H9 (cell line): ENCODE data around the gene FOXK1. TPM values are rescaled to one million over a fixed set of nuclear protein-coding genes. Genes with fewer than 3 reads are reported as not detected.

Experiments
- DNase-seq: peaks from one replicate; pipeline ENCODE4 v3.0.0-alpha.2; 2017
- H2AFZ ChIP-seq: one replicate; pipeline ENCODE4 v1.6.1; 2013; ENCODE audit warnings: mild to moderate bottlenecking, low read length, control low read depth, moderate library complexity
- H2AK5ac ChIP-seq: 2 replicates; pipeline ENCODE4 v1.6.1; 2013; ENCODE audit warnings: low read length, control low read depth, mixed read lengths; ENCODE audit not compliant: insufficient read length
- H2BK120ac ChIP-seq: one replicate; pipeline ENCODE4 v1.6.1; 2013; ENCODE audit warnings: low read depth, mild to moderate bottlenecking, low read length, control low read depth, inconsistent platforms; ENCODE audit not compliant: poor library complexity, severe bottlenecking
- H2BK12ac ChIP-seq: 2 replicates; pipeline ENCODE4 v1.6.1; 2013; ENCODE audit warnings: low read length, control low read depth, mixed read lengths, low read depth; ENCODE audit not compliant: insufficient read length
- H2BK15ac ChIP-seq: 2 replicates; pipeline ENCODE4 v1.6.1; 2013; ENCODE audit warnings: low read depth, low read length, control low read depth
- H2BK20ac ChIP-seq: one replicate; pipeline ENCODE4 v1.6.1; 2013; ENCODE audit warnings: low read depth, mild to moderate bottlenecking, low read length, control low read depth, inconsistent platforms; ENCODE audit not compliant: poor library complexity, severe bottlenecking
- H2BK5ac ChIP-seq: 2 replicates; pipeline ENCODE4 v1.6.1; 2013; ENCODE audit warnings: low read length, control low read depth, mixed read lengths; ENCODE audit not compliant: insufficient read length
- H3K14ac ChIP-seq: 2 replicates; pipeline ENCODE4 v1.6.1; 2013; ENCODE audit warnings: low read length, control low read depth; ENCODE audit not compliant: insufficient read depth
- H3K18ac ChIP-seq: 2 replicates; pipeline ENCODE4 v1.6.1; 2013; ENCODE audit warnings: low read depth, mild to moderate bottlenecking, mixed read lengths, low read length, control low read depth; ENCODE audit not compliant: insufficient read length
- H3K23ac ChIP-seq: 2 replicates; pipeline ENCODE4 v1.6.1; 2013; ENCODE audit warnings: low read length, control low read depth, mixed read lengths, low read depth; ENCODE audit not compliant: insufficient read length
- H3K23me2 ChIP-seq: 2 replicates; pipeline ENCODE4 v1.6.1; 2013; ENCODE audit warnings: low read depth, mild to moderate bottlenecking, mixed read lengths, low read length, control low read depth; ENCODE audit not compliant: insufficient read length, poor library complexity, severe bottlenecking
- H3K27ac ChIP-seq: 2 replicates; pipeline ENCODE4 v1.5.1; 2013; ENCODE audit warnings: low read length, control low read depth, mixed read lengths, low read depth; ENCODE audit not compliant: insufficient read length
- H3K27me3 ChIP-seq: 2 replicates; pipeline ENCODE4 v1.6.1; 2013; ENCODE audit warnings: low read length, control low read depth, inconsistent platforms; ENCODE audit not compliant: insufficient read depth
- H3K4ac ChIP-seq: 2 replicates; pipeline ENCODE4 v1.6.1; 2013; ENCODE audit warnings: low read depth, mild to moderate bottlenecking, control low read depth, inconsistent platforms, low read length, moderate library complexity
- H3K4me1 ChIP-seq: 2 replicates; pipeline ENCODE4 v1.6.1; 2013; ENCODE audit warnings: low read length, control low read depth, inconsistent platforms; ENCODE audit not compliant: insufficient read depth
- H3K4me2 ChIP-seq: 2 replicates; pipeline ENCODE4 v1.6.1; 2013; ENCODE audit warnings: low read length, control low read depth, mixed read lengths; ENCODE audit not compliant: insufficient read length, insufficient read depth
- H3K56ac ChIP-seq: 2 replicates; pipeline ENCODE4 v1.6.1; 2013; ENCODE audit warnings: low read depth, mild to moderate bottlenecking, mixed read lengths, low read length, control low read depth; ENCODE audit not compliant: insufficient read length
- H3K79me1 ChIP-seq: 2 replicates; pipeline ENCODE4 v1.6.1; 2013; ENCODE audit warnings: low read depth, mild to moderate bottlenecking, moderate library complexity, low read length, control low read depth, inconsistent platforms; ENCODE audit not compliant: insufficient read depth, poor library complexity, severe bottlenecking
- H3K79me2 ChIP-seq: 2 replicates; pipeline ENCODE4 v1.6.1; 2013; ENCODE audit warnings: low read length, control low read depth, inconsistent platforms; ENCODE audit not compliant: insufficient read depth
- H3K9ac ChIP-seq: 2 replicates; pipeline ENCODE4 v1.6.1; 2013; ENCODE audit warnings: low read length, control low read depth, mixed read lengths; ENCODE audit not compliant: insufficient read length; ENCODE audit errors: extremely low read depth
- H3K9me3 ChIP-seq: one replicate; pipeline ENCODE4 v1.6.1; 2013; ENCODE audit warnings: low read depth, low read length, inconsistent platforms; ENCODE audit not compliant: control insufficient read depth
- H3T11ph ChIP-seq: one replicate; pipeline ENCODE4 v1.6.1; 2013; ENCODE audit warnings: mild to moderate bottlenecking, low read length, control low read depth, inconsistent platforms
- H4K20me1 ChIP-seq: one replicate; pipeline ENCODE4 v1.6.1; 2013; ENCODE audit not compliant: control insufficient read depth, insufficient read length, insufficient read depth
- H4K5ac ChIP-seq: 2 replicates; pipeline ENCODE4 v1.6.1; 2013; ENCODE audit warnings: low read depth, mild to moderate bottlenecking, mixed read lengths, low read length, control low read depth; ENCODE audit not compliant: insufficient read length
- H4K8ac ChIP-seq: replicated peaks from 2 replicates; pipeline ENCODE4 v1.6.1; 2013; ENCODE audit warnings: low read length, control low read depth, mixed read lengths, low read depth; ENCODE audit not compliant: insufficient read length
- H4K91ac ChIP-seq: 2 replicates; pipeline ENCODE4 v1.6.1; 2013; ENCODE audit warnings: low read depth, mild to moderate bottlenecking, moderate library complexity, mixed read lengths, low read length, control low read depth; ENCODE audit not compliant: insufficient read length
- H3K27ac Mint-ChIP-seq, 3 experiments: 2 replicates in 2 of 3; 3 replicates in 1 of 3; pipeline ENCODE4 v1.8.0; 2020 to 2021; ENCODE audit warnings: mixed read lengths in 3 of 3, mild to moderate bottlenecking in 1 of 3, moderate library complexity in 1 of 3
- H3K27me3 Mint-ChIP-seq: 2 replicates; pipeline ENCODE4 v1.8.0; 2021; ENCODE audit warnings: low read depth, mild to moderate bottlenecking, moderate library complexity, mixed read lengths
- H3K36me3 Mint-ChIP-seq, 3 experiments: 2 replicates in 2 of 3; 3 replicates in 1 of 3; pipeline ENCODE4 v1.8.0; 2020 to 2021; ENCODE audit warnings: low read depth in 3 of 3, mixed read lengths in 3 of 3; ENCODE audit not compliant: insufficient read depth in 1 of 3
- H3K4me1 Mint-ChIP-seq, 2 experiments: 2 replicates each; pipeline ENCODE4 v1.8.0; 2020; ENCODE audit warnings: mixed read lengths in 2 of 2
- H3K4me3 Mint-ChIP-seq, 2 experiments: 2 replicates in 1 of 2; 3 replicates in 1 of 2; pipeline ENCODE4 v1.8.0; 2020 to 2021; ENCODE audit warnings: mild to moderate bottlenecking in 2 of 2, mixed read lengths in 2 of 2, moderate library complexity in 1 of 2
- H3K9me3 Mint-ChIP-seq, 2 experiments: 2 replicates in 1 of 2; 3 replicates in 1 of 2; pipeline ENCODE4 v1.8.0; 2020; ENCODE audit warnings: mild to moderate bottlenecking in 2 of 2, mixed read lengths in 2 of 2, moderate library complexity in 1 of 2
- CTCF ChIP-seq: fragments of 200-600 bp; sonication (generic); conservative IDR thresholded peaks from 3 replicates; pipeline ENCODE4 v1.8.0; 2021; ENCODE audit warnings: antibody characterized with exemption, mild to moderate bottlenecking
- WGBS: extraction: QIAGEN DNeasy Blood & Tissue Kit; methylation state at CpG from one replicate; pipeline ENCODE4 v1.1.7; 2013; ENCODE audit warnings: missing lambda C conversion rate, low lambda C conversion rate, mixed read lengths; ENCODE audit not compliant: insufficient read length; ENCODE audit errors: extremely low coverage; 5-methylcytosine and 5-hydroxymethylcytosine counted together
- total RNA-seq: library from RNA; stranded (reverse); gene quantifications from 2 replicates; pipeline ENCODE4 v1.2.1, GENCODE V29; 2021

FOXK1 gene
- total RNA-seq, 1 experiment from 2014 or later, result 14.4 TPM

DNA sequence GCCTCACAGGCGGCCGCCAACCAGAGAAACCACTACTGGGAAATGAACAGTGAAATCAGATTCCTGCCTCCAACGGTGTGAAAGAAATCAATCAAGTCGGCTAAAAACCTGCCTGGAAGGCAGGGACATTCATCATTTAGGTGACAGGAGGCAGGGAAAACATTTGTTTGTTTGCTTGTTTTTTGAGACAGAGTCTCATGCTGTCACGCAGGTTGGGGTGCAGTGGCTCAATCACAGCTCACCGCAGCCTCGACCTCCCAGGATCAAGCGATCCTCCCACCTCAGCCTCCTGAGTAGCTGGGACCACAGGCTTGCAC, 123.8 kb downstream of the FOXK1 start:
- Histone ChIP-seq H2AFZ (no peak overlapping the region), H2BK15ac (no peak overlapping the region), H2BK12ac (no peak overlapping the region), H2BK20ac (no peak overlapping the region), H2BK5ac (no peak overlapping the region), H3K4me2 (no peak overlapping the region), H4K8ac (no peak overlapping the region), H3K4me1 (no peaks in the 10 kb centered on the region), H3K79me2 (no peaks in the 10 kb centered on the region), H4K91ac (no peak overlapping the region), H3K79me1 (no peaks in the 10 kb centered on the region), H3K56ac (no peak overlapping the region), H3K23me2 (no peaks in the 10 kb centered on the region), H2AK5ac (no peak overlapping the region), H3K4ac (no peak overlapping the region), H3K27me3 (no peaks in the 10 kb centered on the region), H3T11ph (no peak overlapping the region), H3K9me3 (no peaks in the 10 kb centered on the region), H3K14ac (no peak overlapping the region), H3K18ac (no peak overlapping the region), H4K20me1 (no peaks in the 10 kb centered on the region), H3K23ac (no peak overlapping the region), H4K5ac (no peak overlapping the region), H3K9ac (no peak overlapping the region), H3K27ac (no peak overlapping the region), H2BK120ac (no peak overlapping the region)
- Mint-ChIP-seq H3K27ac (no peak overlapping the region), H3K36me3 (peaks cover 0 to under 1% (median 0%) of the 10 kb centered on the region in 3 experiments; a peak in 1 of 7 replicates), H3K9me3 (no peaks in the 10 kb centered on the region), H3K27me3 (peaks cover 11% of the 10 kb centered on the region), H3K4me3 (no peak overlapping the region), H3K4me1 (peaks cover 6 to 20% of the 10 kb centered on the region in 2 experiments)
- DNase-seq, result no peak
- WGBS, result no CpG with 5 or more reads among the region's 8 CpGs
- no peak for TF ChIP-seq CTCF
